ENCODE results near the gene NELFE.

Gene NELFE

GRCh38 chr6:31947864-31948263 lies 10.9 kb downstream of the NELFE start:
- TF ChIP-seq CTCF (IDR thresholded peaks at IDR 0.05; ENCODE audit: control insufficient read depth, extremely low read depth, insufficient read depth), result no peak
- H3K4me3 ChIP-seq (ENCODE audit: low read depth, low read length), result no peak overlapping the region
- no peak for DNase-seq (ENCODE audit: low read depth)

GRCh38 chr6:31947070-31947675 lies 11.6 kb downstream of the NELFE start:
- TF ChIP-seq CTCF (IDR thresholded peaks at IDR 0.05; ENCODE audit: control insufficient read depth, extremely low read depth, insufficient read depth), result no peak
- no peak for DNase-seq (ENCODE audit: low read depth)
- no peak overlapping the region for H3K4me3 ChIP-seq (ENCODE audit: low read depth, low read length)

GRCh38 chr6:31946370-31946885 lies 12.3 kb downstream of the NELFE start:
- no peak for DNase-seq (ENCODE audit: low read depth)
- no peak for TF ChIP-seq CTCF (IDR thresholded peaks at IDR 0.05; ENCODE audit: control insufficient read depth, extremely low read depth, insufficient read depth)
- H3K4me3 ChIP-seq (ENCODE audit: low read depth, low read length), result no peak overlapping the region

GRCh38 chr6:31945507-31946369 lies 13.0 kb downstream of the NELFE start, which contains the start of gene CFB:
Gene CFB (plus strand): TSS chr6:31946095. CDS start chr6:31946222, 127 bp downstream.
- no peak within 1 kb of the TSS for H3K4me3 ChIP-seq (ENCODE audit: low read depth, low read length)
- DNase-seq (ENCODE audit: low read depth), result no peak
- no peak for TF ChIP-seq CTCF (IDR thresholded peaks at IDR 0.05; ENCODE audit: control insufficient read depth, extremely low read depth, insufficient read depth)

GRCh38 chr6:31945154-31945506 lies 13.6 kb downstream of the NELFE start:
- no peak for DNase-seq (ENCODE audit: low read depth)
- TF ChIP-seq CTCF (IDR thresholded peaks at IDR 0.05; ENCODE audit: control insufficient read depth, extremely low read depth, insufficient read depth), result no peak
- H3K4me3 ChIP-seq (ENCODE audit: low read depth, low read length), result no peak overlapping the region

GRCh38 chr6:31943742-31944141 lies 15.0 kb downstream of the NELFE start:
- no peak overlapping the region for H3K4me3 ChIP-seq (ENCODE audit: low read depth, low read length)
- DNase-seq (ENCODE audit: low read depth), result no peak
- TF ChIP-seq CTCF (IDR thresholded peaks at IDR 0.05; ENCODE audit: control insufficient read depth, extremely low read depth, insufficient read depth), result no peak

All from LNCaP clone FGC (cell line).